Choroid plexus epithelial cell (primary cell): Measurements from ENCODE around the gene WWOX.

Experiments
- DNase-seq: peaks from one replicate; pipeline ENCODE4 v3.0.0-alpha.2; 2010; ENCODE audit warnings: low read depth
- H3K4me3 ChIP-seq: 2 replicates; pipeline ENCODE4 v1.5.1; 2011; ENCODE audit warnings: low read depth, mild to moderate bottlenecking, control low read depth, low read length, moderate library complexity
- CTCF ChIP-seq: conservative IDR thresholded peaks from 2 replicates; pipeline ENCODE4 v1.5.1; 2011; ENCODE audit warnings: low read depth, mild to moderate bottlenecking, control low read depth, inconsistent platforms, low read length, moderate library complexity

Gene WWOX

GRCh38 chr16:78895681-78896080 lies 796.2 kb downstream of the WWOX start:
- no peak for TF ChIP-seq CTCF
- no peak overlapping the region for H3K4me3 ChIP-seq
- DNase-seq, result no peak

- TF ChIP-seq CTCF, result no peak
- H3K4me3 ChIP-seq, result no peak overlapping the region
- DNase-seq, result no peak
These were observed 796.8 kb downstream of the WWOX start for GRCh38 chr16:78896280-78896679.

GRCh38 chr16:78897299-78897698 lies 797.8 kb downstream of the WWOX start:
- no peak for DNase-seq
- H3K4me3 ChIP-seq, result no peak overlapping the region
- TF ChIP-seq CTCF, result no peak

GRCh38 chr16:78900044-78900811 lies 800.8 kb downstream of the WWOX start:
- TF ChIP-seq CTCF, result no peak
- DNase-seq, result no peak
- H3K4me3 ChIP-seq, result no peak overlapping the region

- no peak for TF ChIP-seq CTCF
- H3K4me3 ChIP-seq, result no peak overlapping the region
- no peak for DNase-seq
These were observed 801.5 kb downstream of the WWOX start for GRCh38 chr16:78900966-78901365.

GRCh38 chr16:78902321-78902720 lies 802.9 kb downstream of the WWOX start:
- TF ChIP-seq CTCF, result no peak
- no peak overlapping the region for H3K4me3 ChIP-seq
- no peak for DNase-seq

GRCh38 chr16:78903237-78903636 lies 803.8 kb downstream of the WWOX start:
- DNase-seq, result no peak
- H3K4me3 ChIP-seq, result no peak overlapping the region
- TF ChIP-seq CTCF, result no peak
